ENCODE data around the gene ASH1L.
A peak's percentile ranks its signal among the peaks of the same experiment; 100 is the strongest.
"Not testable (repeated sequence)": the region's sequence is repeated elsewhere in the genome, so short reads cannot be mapped to it uniquely, and the experiment has no call there.

ASH1L gene, protein sequence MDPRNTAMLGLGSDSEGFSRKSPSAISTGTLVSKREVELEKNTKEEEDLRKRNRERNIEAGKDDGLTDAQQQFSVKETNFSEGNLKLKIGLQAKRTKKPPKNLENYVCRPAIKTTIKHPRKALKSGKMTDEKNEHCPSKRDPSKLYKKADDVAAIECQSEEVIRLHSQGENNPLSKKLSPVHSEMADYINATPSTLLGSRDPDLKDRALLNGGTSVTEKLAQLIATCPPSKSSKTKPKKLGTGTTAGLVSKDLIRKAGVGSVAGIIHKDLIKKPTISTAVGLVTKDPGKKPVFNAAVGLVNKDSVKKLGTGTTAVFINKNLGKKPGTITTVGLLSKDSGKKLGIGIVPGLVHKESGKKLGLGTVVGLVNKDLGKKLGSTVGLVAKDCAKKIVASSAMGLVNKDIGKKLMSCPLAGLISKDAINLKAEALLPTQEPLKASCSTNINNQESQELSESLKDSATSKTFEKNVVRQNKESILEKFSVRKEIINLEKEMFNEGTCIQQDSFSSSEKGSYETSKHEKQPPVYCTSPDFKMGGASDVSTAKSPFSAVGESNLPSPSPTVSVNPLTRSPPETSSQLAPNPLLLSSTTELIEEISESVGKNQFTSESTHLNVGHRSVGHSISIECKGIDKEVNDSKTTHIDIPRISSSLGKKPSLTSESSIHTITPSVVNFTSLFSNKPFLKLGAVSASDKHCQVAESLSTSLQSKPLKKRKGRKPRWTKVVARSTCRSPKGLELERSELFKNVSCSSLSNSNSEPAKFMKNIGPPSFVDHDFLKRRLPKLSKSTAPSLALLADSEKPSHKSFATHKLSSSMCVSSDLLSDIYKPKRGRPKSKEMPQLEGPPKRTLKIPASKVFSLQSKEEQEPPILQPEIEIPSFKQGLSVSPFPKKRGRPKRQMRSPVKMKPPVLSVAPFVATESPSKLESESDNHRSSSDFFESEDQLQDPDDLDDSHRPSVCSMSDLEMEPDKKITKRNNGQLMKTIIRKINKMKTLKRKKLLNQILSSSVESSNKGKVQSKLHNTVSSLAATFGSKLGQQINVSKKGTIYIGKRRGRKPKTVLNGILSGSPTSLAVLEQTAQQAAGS (N-terminal part only)
- long read RNA-seq, partial matches to known transcripts, result 36 of 135 reads
- long read RNA-seq, other reads (novel, unspliced or antisense), result 99 of 135 reads

GRCh38 chr1:155562581-155563376, at the start of gene ASH1L:
Gene ASH1L (minus strand): TSS chr1:155562803. CDS start chr1:155521519, 41,284 bp downstream.
- no peaks in the 10 kb centered on the region for H3K27me3 ChIP-seq (ENCODE audit: insufficient read depth, poor library complexity, severe bottlenecking)
- H3K27ac ChIP-seq (replicated peaks), result peak within 1 kb of the TSS; percentile 99
- DNase-seq (ENCODE audit: low read depth in 1 of 2, low spot score in 1 of 2), result peak; percentile 87 to 94
- TF ChIP-seq SPI1 (IDR thresholded peaks at IDR 0.05; ENCODE audit: borderline replicate concordance, low read depth) (no peak), POLR2AphosphoS5 (IDR thresholded peaks at IDR 0.05; ENCODE audit: low read depth) (peak; percentile 96), GABPA (IDR thresholded peaks at IDR 0.05; ENCODE audit: low read depth) (no peak)
- TF ChIP-seq, protein P1, sequence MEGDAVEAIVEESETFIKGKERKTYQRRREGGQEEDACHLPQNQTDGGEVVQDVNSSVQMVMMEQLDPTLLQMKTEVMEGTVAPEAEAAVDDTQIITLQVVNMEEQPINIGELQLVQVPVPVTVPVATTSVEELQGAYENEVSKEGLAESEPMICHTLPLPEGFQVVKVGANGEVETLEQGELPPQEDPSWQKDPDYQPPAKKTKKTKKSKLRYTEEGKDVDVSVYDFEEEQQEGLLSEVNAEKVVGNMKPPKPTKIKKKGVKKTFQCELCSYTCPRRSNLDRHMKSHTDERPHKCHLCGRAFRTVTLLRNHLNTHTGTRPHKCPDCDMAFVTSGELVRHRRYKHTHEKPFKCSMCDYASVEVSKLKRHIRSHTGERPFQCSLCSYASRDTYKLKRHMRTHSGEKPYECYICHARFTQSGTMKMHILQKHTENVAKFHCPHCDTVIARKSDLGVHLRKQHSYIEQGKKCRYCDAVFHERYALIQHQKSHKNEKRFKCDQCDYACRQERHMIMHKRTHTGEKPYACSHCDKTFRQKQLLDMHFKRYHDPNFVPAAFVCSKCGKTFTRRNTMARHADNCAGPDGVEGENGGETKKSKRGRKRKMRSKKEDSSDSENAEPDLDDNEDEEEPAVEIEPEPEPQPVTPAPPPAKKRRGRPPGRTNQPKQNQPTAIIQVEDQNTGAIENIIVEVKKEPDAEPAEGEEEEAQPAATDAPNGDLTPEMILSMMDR (IDR thresholded peaks at IDR 0.05; ENCODE audit: insufficient read depth, low read length), result no peak
- TF ChIP-seq, protein P2, sequence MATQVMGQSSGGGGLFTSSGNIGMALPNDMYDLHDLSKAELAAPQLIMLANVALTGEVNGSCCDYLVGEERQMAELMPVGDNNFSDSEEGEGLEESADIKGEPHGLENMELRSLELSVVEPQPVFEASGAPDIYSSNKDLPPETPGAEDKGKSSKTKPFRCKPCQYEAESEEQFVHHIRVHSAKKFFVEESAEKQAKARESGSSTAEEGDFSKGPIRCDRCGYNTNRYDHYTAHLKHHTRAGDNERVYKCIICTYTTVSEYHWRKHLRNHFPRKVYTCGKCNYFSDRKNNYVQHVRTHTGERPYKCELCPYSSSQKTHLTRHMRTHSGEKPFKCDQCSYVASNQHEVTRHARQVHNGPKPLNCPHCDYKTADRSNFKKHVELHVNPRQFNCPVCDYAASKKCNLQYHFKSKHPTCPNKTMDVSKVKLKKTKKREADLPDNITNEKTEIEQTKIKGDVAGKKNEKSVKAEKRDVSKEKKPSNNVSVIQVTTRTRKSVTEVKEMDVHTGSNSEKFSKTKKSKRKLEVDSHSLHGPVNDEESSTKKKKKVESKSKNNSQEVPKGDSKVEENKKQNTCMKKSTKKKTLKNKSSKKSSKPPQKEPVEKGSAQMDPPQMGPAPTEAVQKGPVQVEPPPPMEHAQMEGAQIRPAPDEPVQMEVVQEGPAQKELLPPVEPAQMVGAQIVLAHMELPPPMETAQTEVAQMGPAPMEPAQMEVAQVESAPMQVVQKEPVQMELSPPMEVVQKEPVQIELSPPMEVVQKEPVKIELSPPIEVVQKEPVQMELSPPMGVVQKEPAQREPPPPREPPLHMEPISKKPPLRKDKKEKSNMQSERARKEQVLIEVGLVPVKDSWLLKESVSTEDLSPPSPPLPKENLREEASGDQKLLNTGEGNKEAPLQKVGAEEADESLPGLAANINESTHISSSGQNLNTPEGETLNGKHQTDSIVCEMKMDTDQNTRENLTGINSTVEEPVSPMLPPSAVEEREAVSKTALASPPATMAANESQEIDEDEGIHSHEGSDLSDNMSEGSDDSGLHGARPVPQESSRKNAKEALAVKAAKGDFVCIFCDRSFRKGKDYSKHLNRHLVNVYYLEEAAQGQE (IDR thresholded peaks at IDR 0.05; ENCODE audit: insufficient replicate concordance, low read depth), result peak; percentile 78
- H3K4me3 ChIP-seq (replicated peaks; ENCODE audit: insufficient read depth, low read length), result peak within 1 kb of the TSS; percentile 75

DNA sequence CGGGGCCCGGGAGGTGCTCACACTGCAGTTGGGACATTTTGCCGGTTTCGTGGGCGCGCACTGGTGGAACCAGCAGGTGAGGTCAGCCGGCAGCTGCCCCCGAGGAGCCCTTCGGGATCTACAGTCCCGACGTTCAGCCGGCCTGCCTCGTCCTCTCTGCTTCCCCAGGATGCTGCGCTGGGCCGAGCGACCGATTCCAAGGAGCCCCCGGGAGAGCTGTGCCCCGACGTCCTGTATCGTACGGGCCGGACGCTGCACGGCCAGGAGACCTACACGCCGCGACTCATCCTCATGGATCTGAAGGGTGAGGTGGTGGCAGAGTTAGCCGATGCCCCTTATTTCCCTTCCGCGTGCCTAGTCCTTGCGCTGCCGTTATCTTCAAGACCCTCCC, 47.6 kb upstream of the ASH1L start:
- Histone ChIP-seq H3K4me3 (replicated peaks; ENCODE audit: insufficient read depth, low read length) (peak overlapping the region; percentile 50), H3K27ac (replicated peaks) (peak overlapping the region; percentile 82)
- DNase-seq (ENCODE audit: low read depth in 1 of 2, low spot score in 1 of 2); H3K27me3 ChIP-seq (ENCODE audit: insufficient read depth, poor library complexity, severe bottlenecking): not testable (repeated sequence)

GRCh38 chr1:155609515-155610256, 47.1 kb upstream of the ASH1L start, which contains the start of gene MSTO1:
Gene MSTO1 (plus strand): TSS chr1:155610218. CDS start chr1:155610249, 31 bp downstream.
- peak within 1 kb of the TSS; percentile 82 for H3K27ac ChIP-seq (replicated peaks)

More at GRCh38 chr1:155609515-155610256, 47.1 kb upstream of the ASH1L start, which contains the start of gene MSTO1:
- TF ChIP-seq, protein P2 (IDR thresholded peaks at IDR 0.05; ENCODE audit: insufficient replicate concordance, low read depth), result peak; percentile 19
- peak; percentile 83 for TF ChIP-seq POLR2AphosphoS5 (IDR thresholded peaks at IDR 0.05; ENCODE audit: low read depth)
- TF ChIP-seq GABPA (IDR thresholded peaks at IDR 0.05; ENCODE audit: low read depth), result no peak
- TF ChIP-seq, protein P1 (IDR thresholded peaks at IDR 0.05; ENCODE audit: insufficient read depth, low read length), result no peak
- TF ChIP-seq SPI1 (IDR thresholded peaks at IDR 0.05; ENCODE audit: borderline replicate concordance, low read depth), result peak; percentile 27; the same call in 1 of the 2 replicates
- H3K27me3 ChIP-seq (ENCODE audit: insufficient read depth, poor library complexity, severe bottlenecking), result no peaks in the 10 kb centered on the region
- DNase-seq (ENCODE audit: low read depth in 1 of 2, low spot score in 1 of 2), result peak; percentile 93 to 99
- H3K4me3 ChIP-seq (replicated peaks; ENCODE audit: insufficient read depth, low read length), result peak within 1 kb of the TSS; percentile 50
